Epithelial cell of proximal tubule (primary cell): Measurements from ENCODE around the gene COG1. TPM values are rescaled to one million over a fixed set of nuclear protein-coding genes. Genes with fewer than 3 reads are reported as not detected.

Source experiments
- DNase-seq: peaks from one replicate; pipeline ENCODE4 v3.0.0-alpha.2; 2011; ENCODE audit warnings: low read depth
- H3K4me3 ChIP-seq: 2 replicates; pipeline ENCODE4 v1.5.1; 2011; ENCODE audit warnings: low read depth, mild to moderate bottlenecking, low read length
- CTCF ChIP-seq: conservative IDR thresholded peaks from 2 replicates; pipeline ENCODE4 v1.5.1; 2012; ENCODE audit warnings: low read depth, mild to moderate bottlenecking, low read length
- total RNA-seq: library from RNA; depleted of rRNA; stranded (reverse); fragments of >200 nt; gene quantifications from 2 replicates; pipeline ENCODE4 v1.2.3, GENCODE V29; 2015

Gene COG1
- total RNA-seq, 1 donor from 2014 or later: 11.6 TPM

GRCh38 chr17:73155410-73156165 is 37.3 kb upstream of the COG1 start:
- TF ChIP-seq CTCF: no peak
- no peak for DNase-seq
- H3K4me3 ChIP-seq: no peak overlapping the region

- TF ChIP-seq CTCF: peak; percentile 77
- H3K4me3 ChIP-seq: peak overlapping the region; percentile 19
- DNase-seq: peak; percentile 19
These were observed 36.6 kb upstream of the COG1 start for GRCh38 chr17:73156166-73156840.

GRCh38 chr17:73156887-73157520 is 35.9 kb upstream of the COG1 start:
- no peak for TF ChIP-seq CTCF
- no peak for DNase-seq
- H3K4me3 ChIP-seq: no peak overlapping the region

GRCh38 chr17:73157521-73157890 is 35.3 kb upstream of the COG1 start:
- DNase-seq: no peak
- TF ChIP-seq CTCF: no peak
- H3K4me3 ChIP-seq: no peak overlapping the region

GRCh38 chr17:73158133-73158532 is 34.7 kb upstream of the COG1 start:
- no peak overlapping the region for H3K4me3 ChIP-seq
- no peak for DNase-seq
- no peak for TF ChIP-seq CTCF

- no peak for DNase-seq
- TF ChIP-seq CTCF: no peak
- H3K4me3 ChIP-seq: no peak overlapping the region
These were observed 31.8 kb upstream of the COG1 start for GRCh38 chr17:73160980-73161630.
